NCI-H345 (cell line): ENCODE measurements around the gene BOLA3.
"Not testable (repeated sequence)": the region's sequence is repeated elsewhere in the genome, so short reads cannot be mapped to it uniquely, and the experiment has no call there.

ENCODE experiments used
- DNase-seq: peaks from one replicate; lab custom pipeline; 2025; lab: John Stamatoyannopoulos, UW

BOLA3 gene

GRCh38 chr2:74148457-74149246 is 940 bp upstream of the BOLA3 start:
- DNase-seq, result no peak

GRCh38 chr2:74146929-74147726 is 584 bp downstream of the BOLA3 start:
- no peak for DNase-seq

- DNase-seq, result no peak
Observed at GRCh38 chr2:74142340-74142739, 5.4 kb downstream of the BOLA3 start.

- no peak for DNase-seq
Observed at GRCh38 chr2:74138600-74139323, 8.9 kb downstream of the BOLA3 start.

- no peak for DNase-seq
Observed at GRCh38 chr2:74137651-74138599, 9.8 kb downstream of the BOLA3 start.

GRCh38 chr2:74131901-74132300 is 15.8 kb downstream of the BOLA3 start:
- no peak for DNase-seq

GRCh38 chr2:74130211-74130995 is 17.3 kb downstream of the BOLA3 start:
- DNase-seq, result no peak

- DNase-seq, result no peak
Observed at GRCh38 chr2:74128206-74128605, 19.5 kb downstream of the BOLA3 start.

- DNase-seq, result not testable (repeated sequence)
Observed at GRCh38 chr2:74123955-74124354, 23.8 kb downstream of the BOLA3 start.

GRCh38 chr2:74121846-74122245 is 25.9 kb downstream of the BOLA3 start:
- DNase-seq, result not testable (repeated sequence)

- peak; percentile 90 for DNase-seq
Observed at GRCh38 chr2:74119912-74120825, 27.5 kb downstream of the BOLA3 start.

GRCh38 chr2:74119339-74119738 is 28.4 kb downstream of the BOLA3 start:
- DNase-seq, result no peak

GRCh38 chr2:74111380-74111779 is 36.3 kb downstream of the BOLA3 start:
- no peak for DNase-seq

- DNase-seq, result no peak
Observed at GRCh38 chr2:74110537-74110936, 37.2 kb downstream of the BOLA3 start.

- DNase-seq, result no peak
Observed at GRCh38 chr2:74109551-74109950, 38.2 kb downstream of the BOLA3 start.

GRCh38 chr2:74107071-74107470 is 40.6 kb downstream of the BOLA3 start:
- no peak for DNase-seq

- DNase-seq, result no peak
Observed at GRCh38 chr2:74105413-74105812, 42.3 kb downstream of the BOLA3 start.

- no peak for DNase-seq
Observed at GRCh38 chr2:74104839-74105238, 42.9 kb downstream of the BOLA3 start.

- DNase-seq, result no peak
Observed at GRCh38 chr2:74103763-74104162, 43.9 kb downstream of the BOLA3 start.

GRCh38 chr2:74102516-74102915 is 45.2 kb downstream of the BOLA3 start:
- DNase-seq, result no peak
